Measurements from ENCODE around the gene MUSK. TPM values are rescaled to one million over a fixed set of nuclear protein-coding genes. Genes with fewer than 3 reads are reported as not detected.

Gene MUSK
- total and polyA plus RNA-seq, 2 of the 8 experiments (the other 6 are each of a cell fraction or from before 2014, with no cell fraction given), result not detected

DNA sequence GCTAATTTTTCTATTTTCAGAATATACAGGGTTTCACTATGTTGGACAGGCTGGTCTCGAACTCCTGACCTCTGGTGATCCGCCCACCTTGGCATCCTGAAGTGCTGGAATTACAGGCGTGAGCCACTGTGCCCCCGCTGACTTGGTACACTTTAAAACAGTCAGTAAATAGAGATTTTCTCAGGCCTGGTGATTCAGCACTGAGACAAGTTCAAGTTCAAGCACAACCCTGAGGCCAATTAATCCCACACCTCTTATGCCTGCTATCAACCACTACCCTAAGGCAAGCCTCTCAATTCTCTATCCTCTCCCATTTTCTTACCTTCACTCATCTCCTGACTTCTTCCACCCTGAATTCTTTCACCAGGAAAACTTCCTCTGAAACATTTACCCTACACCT is 18.9 kb downstream of the MUSK start (continued):
- TF ChIP-seq, protein P1, sequence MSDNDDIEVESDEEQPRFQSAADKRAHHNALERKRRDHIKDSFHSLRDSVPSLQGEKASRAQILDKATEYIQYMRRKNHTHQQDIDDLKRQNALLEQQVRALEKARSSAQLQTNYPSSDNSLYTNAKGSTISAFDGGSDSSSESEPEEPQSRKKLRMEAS (IDR thresholded peaks at IDR 0.05), result no peak
- TF ChIP-seq TAF1 (IDR thresholded peaks at IDR 0.05; ENCODE audit: low read depth, low read length), result no peak
- no peak for TF ChIP-seq SP4 (IDR thresholded peaks at IDR 0.05; ENCODE audit: low read length)
- TF ChIP-seq CBX8 (IDR thresholded peaks at IDR 0.05; ENCODE audit: borderline replicate concordance, low read depth, low read length), result no peak
- TF ChIP-seq JUND (IDR thresholded peaks at IDR 0.05; ENCODE audit: low read length), result no peak
